Measurements from ENCODE around the gene OR12D2.
"Not testable (repeated sequence)": the region's sequence is repeated elsewhere in the genome, so short reads cannot be mapped to it uniquely, and the experiment has no call there.

The OR12D2 gene

DNA sequence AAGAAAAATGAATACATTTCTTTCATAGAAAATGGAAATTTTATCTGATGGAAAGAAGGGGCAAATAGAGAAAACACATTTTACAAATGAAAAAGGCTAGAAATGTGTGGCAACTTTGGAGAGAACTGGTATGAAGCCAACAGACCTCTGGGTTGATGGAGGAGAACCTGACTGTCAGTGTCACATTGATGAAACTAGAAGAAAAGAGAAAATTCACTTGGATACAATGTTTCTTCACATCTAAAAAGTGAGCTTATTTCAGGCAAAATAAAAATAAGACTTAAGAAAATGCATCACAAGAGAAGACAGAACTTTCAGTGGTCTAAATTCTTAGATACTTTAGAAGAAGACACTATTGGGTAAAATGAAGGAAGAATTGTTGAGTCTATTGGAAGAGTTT is at the start of gene OR12D2:
TSS of gene OR12D2 (plus strand) at position 301 of the 400 bp plus-strand sequence. CDS start 1,069 bp downstream, outside the sequence.
- no peak for DNase-seq (ENCODE audit: low spot score)

GRCh38 chr6:29349348-29349747 is 46.1 kb upstream of the OR12D2 start:
- DNase-seq (ENCODE audit: low spot score), result not testable (repeated sequence)

DNA sequence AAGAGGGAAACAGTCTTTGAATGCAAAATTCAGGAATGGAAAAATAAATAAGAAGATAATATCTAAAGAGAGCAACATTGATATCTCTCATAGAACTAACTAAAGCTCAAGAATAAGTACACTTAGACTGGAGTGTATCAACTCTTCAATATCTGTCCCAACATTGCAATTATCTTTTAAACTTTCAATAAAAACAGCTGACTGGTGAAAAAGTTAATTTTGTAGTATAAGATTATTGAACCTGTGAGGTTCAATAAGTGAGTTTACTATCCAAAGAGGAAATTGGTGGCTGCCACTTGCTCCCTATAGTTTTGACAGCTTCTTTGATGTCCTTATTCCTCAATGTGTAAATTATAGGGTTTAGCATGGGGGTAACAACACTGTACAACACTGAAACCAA is 40.5 kb upstream of the OR12D2 start:
- DNase-seq (ENCODE audit: low spot score), result no peak

DNA sequence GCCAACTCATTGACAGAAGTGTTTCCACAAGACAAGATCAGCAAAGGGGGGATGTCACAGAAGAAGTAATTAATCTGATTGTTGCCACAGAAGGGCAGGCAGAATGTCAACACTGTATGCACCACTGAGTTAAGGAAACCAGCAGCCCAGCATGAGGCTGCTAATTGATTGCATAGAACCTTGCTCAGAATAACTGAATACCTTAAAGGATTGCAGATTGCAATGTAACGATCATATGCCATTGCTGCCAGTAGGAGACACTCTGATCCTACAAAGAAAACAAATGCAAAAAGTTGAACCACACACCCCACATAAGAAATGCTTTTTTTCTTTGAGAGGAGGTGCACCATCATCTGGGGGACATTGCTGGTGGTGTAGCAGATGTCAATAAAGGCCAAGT is 39.8 kb upstream of the OR12D2 start:
- no peak for DNase-seq (ENCODE audit: low spot score)

DNA sequence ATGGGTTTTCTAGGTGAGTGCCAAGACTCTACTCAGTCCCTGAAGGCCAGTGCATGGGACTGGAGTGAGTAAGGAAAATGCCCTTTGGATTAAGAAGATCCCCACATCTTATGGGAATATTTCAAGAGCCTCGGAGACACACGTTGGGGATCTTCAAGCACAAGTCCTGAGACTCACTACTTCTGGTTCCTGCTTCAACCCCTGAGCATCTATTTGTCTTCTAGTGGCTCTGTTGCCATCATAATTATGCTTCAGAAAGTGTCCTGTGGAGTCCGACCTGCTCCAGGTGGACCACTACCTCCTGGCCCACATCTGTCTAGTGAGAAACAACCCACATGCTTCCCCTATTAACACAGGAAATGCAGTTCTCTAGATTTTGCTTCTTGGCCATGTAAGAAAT is 26.7 kb upstream of the OR12D2 start, which contains the start of gene OR5V1:
TSS of gene OR5V1 (minus strand) at position 101 of the 400 bp plus-strand sequence. CDS start 12,670 bp downstream, outside the sequence.
- DNase-seq (ENCODE audit: low spot score), result no peak

- no peak for DNase-seq (ENCODE audit: low spot score)
Observed at GRCh38 chr6:29375191-29375590, 20.2 kb upstream of the OR12D2 start, which contains the start of gene OR12D3. OR12D3 (minus strand) TSS chr6:29375291; CDS start chr6:29375287, 4 bp downstream.

DNA sequence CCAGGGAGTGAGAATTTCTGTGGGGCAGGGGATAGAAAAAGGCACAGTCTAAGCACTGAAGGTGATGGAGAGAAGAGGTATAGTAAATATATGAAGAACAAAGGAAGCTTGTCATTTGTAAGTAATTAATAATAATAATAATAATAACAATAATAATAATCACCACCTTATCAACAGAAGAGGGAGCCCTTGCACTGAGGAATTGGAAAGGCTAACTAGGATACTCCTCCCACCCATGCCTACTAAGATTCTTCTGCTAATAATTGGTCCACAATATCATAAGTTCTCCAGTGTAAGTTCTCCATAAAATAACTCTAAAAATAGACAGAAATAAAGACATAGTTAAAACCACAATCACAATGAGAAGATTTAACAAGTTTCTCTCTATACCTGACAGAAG is 19.4 kb upstream of the OR12D2 start:
- peak; percentile 30 for DNase-seq (ENCODE audit: low spot score)

DNA sequence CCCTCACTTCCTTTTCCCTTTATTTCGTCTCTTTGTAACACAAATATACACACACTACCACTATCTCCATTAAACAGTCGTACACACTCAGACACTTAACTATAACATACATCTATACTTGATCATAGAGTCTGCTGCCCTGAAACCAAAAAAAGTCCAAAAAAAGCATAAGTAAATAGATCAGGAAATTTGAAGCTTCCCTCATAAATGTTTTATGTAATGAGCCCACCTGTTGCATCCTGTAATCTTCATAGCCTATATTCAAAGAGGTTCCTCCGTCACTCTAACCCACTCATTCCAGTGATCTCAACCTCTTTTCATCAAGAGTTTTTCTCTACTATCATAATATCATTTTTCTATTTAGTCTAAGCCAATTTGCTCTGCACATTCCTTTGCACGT is 6.9 kb upstream of the OR12D2 start:
- no peak for DNase-seq (ENCODE audit: low spot score)

GRCh38 chr6:29399525-29399924 is 4.1 kb downstream of the OR12D2 start:
- DNase-seq (ENCODE audit: low spot score), result no peak

GRCh38 chr6:29403801-29404200 is 8.4 kb downstream of the OR12D2 start:
- DNase-seq (ENCODE audit: low spot score), result no peak

GRCh38 chr6:29414588-29414987 is 19.2 kb downstream of the OR12D2 start, which contains the start of gene OR12D1:
OR12D1 (plus strand) TSS chr6:29414928.
- DNase-seq (ENCODE audit: low spot score), result peak; percentile 80

DNA sequence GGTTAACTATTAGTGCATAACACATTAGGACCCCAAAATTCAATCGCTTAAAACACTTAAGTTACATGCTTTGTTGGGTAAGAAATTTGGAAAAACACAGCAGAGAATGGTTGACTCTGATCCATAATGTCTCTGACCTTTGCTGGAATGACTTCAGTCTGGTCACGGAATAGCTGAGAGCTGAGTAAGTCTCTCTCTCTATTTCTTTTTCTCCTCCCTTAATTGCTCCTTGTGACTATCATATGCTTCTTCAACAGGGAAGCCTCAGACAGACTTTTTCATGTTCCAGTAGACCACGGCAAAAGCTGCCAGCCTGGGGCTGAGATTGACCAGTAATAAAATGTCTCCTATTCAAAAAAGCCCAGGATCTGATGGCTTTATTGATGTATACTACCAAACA is 24.1 kb downstream of the OR12D2 start:
- DNase-seq (ENCODE audit: low spot score), result peak; percentile 80

- no peak for DNase-seq (ENCODE audit: low spot score)
Observed at GRCh38 chr6:29424168-29424567, 28.7 kb downstream of the OR12D2 start.

DNA sequence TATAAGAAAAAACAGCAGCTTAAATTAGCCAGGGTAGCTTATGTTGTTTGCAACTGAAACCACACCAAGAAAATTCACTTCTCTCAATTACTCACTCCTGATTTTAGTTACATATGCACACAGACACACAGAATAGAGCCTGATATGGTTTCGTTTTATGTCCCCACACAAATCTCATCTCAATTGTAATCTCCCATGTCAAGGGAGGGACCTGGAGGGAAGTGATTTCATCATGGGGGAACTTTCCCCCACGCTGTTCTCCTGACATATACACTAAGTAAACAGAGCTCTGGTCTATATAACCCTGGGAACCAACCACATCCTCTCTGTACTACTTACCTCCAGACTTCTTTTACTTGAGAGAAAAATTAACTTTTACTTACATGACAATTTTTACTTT is 29.1 kb downstream of the OR12D2 start:
- DNase-seq (ENCODE audit: low spot score), result peak; percentile 9

DNA sequence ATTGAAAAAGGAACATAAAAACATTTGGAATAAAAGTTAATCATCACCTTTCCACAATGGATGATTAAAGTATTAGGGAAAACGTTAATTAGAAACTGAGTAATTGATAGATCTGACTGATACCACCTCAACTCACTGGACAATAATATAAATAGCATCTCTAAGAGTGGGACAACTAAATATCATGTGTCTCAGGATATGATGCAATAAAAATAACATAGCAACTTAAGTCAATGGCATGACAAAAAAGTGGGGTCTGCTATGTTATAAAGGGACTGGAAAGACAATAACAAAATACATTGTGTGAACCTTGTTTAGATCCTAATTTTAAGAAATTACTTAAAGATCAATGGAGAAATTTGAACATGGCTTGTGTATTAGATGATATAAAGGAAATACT is 29.6 kb downstream of the OR12D2 start:
- DNase-seq (ENCODE audit: low spot score), result no peak

- no peak for DNase-seq (ENCODE audit: low spot score)
Observed at GRCh38 chr6:29426654-29427053, 31.2 kb downstream of the OR12D2 start.

DNA sequence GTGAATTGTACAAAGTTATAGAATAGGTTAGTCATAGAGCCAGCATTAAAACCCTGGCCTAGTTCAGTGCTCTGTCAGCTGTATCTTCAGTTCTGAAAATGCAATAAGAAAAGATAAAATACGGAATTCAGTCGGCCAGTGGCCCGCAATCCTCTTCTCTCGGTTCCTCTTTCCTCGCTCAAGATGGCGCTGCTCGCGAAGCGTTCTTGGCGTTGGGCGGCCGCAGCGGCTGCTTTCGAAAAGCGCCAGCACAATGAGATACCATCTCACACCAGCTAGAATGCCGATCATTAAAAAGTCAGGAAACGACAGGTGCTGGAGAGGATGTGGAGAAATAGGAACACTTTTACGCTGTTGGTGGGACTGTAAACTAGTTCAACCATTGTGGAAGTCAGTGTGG is 41.3 kb downstream of the OR12D2 start:
- DNase-seq (ENCODE audit: low spot score), result not testable (repeated sequence)

DNA sequence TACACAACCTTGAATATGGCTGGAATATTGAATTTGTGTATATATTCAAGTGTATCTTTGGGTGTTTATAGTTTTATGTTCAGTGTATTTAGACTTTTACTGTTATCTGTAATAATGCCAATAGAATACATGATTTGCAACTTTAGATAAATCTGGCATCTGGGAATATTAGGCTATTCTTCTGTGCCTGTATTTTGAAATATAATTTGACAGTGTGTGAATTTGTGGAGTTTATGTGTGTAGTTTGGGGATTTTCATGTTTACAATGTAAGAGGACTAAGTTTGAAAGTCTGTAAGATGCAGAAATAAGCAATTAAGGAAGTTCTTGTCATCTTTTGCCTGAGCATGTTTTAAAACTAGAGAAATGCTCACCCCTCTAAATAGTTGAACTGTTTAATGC is 43.6 kb downstream of the OR12D2 start, which contains the start of gene OR10C1:
TSS of gene OR10C1 (plus strand) at position 301 of the 400 bp plus-strand sequence. CDS start 710 bp downstream, outside the sequence.
- DNase-seq (ENCODE audit: low spot score), result no peak

DNA sequence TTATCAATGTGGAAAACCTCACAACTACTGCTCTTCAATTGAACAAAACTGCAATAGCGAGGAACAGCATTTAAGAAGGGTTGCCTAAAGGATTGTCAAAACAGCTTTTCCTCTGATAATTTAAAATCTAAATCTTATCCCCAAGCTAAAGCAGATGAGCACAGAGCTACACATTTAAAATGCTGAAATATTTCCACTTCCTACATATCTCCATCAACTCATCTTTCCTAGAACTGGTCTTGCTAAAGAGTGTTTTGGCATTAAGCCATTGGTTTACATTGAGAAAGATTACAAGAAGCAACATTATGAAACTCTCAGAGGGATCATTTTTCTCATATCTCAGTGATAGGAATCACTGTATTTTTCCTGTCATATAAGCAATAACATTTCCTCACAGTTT is 47.3 kb downstream of the OR12D2 start:
- DNase-seq (ENCODE audit: low spot score), result no peak

DNA sequence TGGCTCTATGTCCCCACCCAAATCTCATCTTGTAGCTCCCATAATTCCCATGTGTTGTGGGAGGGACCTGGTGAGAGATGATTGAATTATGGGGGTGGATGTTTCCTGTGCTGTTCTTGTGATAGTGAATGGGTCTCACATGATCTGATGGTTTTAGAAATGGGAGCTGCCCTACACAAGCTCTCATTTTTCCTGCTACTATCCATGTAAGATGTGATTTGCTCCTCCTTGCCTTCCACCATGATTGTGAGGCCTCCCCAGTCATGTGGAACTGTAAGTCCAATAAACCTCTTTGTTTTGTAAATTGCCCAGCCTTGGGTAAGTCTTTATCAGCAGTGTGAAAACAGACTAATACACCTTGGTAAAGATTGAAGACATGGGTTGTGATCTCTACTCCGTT is 48.6 kb downstream of the OR12D2 start:
- not testable (repeated sequence) for DNase-seq (ENCODE audit: low spot score)

Data from kidney tubule cell (primary cell).